Uterus (tissue), 4 donors: ENCODE results near the gene CXCR4. TPM values are rescaled to one million over a fixed set of nuclear protein-coding genes. Genes with fewer than 3 reads are reported as not detected.

Experiments used
- DNase-seq, 2 donors: peaks; one replicate each; pipeline ENCODE4 v3.0.0-alpha.2; 2019 to 2020
- H3K27ac ChIP-seq, 2 donors: fragments of 200-600 bp; sonication (generic); 1 replicate in 1 of 2; 2 replicates in 1 of 2; pipeline ENCODE4 v1.5.1; 2016 to 2018
- H3K27me3 ChIP-seq, 2 donors: fragments of 200-600 bp; sonication (generic); one replicate each; pipeline ENCODE4 v1.5.1; 2018 to 2019; ENCODE audit warnings: control low read depth in 1 of 2
- H3K36me3 ChIP-seq, 2 donors: fragments of 200-600 bp; sonication (generic); one replicate each; pipeline ENCODE4 v1.5.1; 2019; ENCODE audit warnings: control low read depth in 1 of 2
- H3K4me1 ChIP-seq, 2 donors: fragments of 200-600 bp; sonication (generic); one replicate each; pipeline ENCODE4 v1.5.1; 2018 to 2019; ENCODE audit warnings: control low read depth in 1 of 2
- H3K4me3 ChIP-seq, 2 donors: fragments of 200-600 bp; sonication (generic); 1 replicate in 1 of 2; 2 replicates in 1 of 2; pipeline ENCODE4 v1.5.1; 2018 to 2019; ENCODE audit warnings: mild to moderate bottlenecking in 1 of 2
- H3K9me3 ChIP-seq, 2 donors: fragments of 200-600 bp; sonication (generic); one replicate each; pipeline ENCODE4 v1.5.1; 2019; ENCODE audit warnings: control low read depth in 1 of 2
- CTCF ChIP-seq, 4 experiments: fragments of 200-600 bp in 2 of 4; fragments of 450-650 bp in 2 of 4; sonication (generic) in 2 of 4; IDR thresholded peaks; one replicate each; pipeline ENCODE4 v1.5.1; 2016 to 2019; ENCODE audit warnings: antibody characterized with exemption in 4 of 4, mild to moderate bottlenecking in 2 of 4, moderate library complexity in 1 of 4
- POLR2A ChIP-seq, 2 donors: fragments of 450-650 bp; IDR thresholded peaks; one replicate each; pipeline ENCODE4 v1.6.1; 2016; ENCODE audit warnings: antibody characterized with exemption in 2 of 2, mild to moderate bottlenecking in 1 of 2, moderate library complexity in 1 of 2
- intact Hi-C: fragments of 100-400 bp; cut with DNase I; formaldehyde crosslinking; loops from one replicate; pipeline ENCODE4 v1.15.1; 2023; ENCODE audit warnings: low total_unique reads
- total RNA-seq, 4 donors: library from RNA; depleted of rRNA in 3 of 4; stranded (reverse); fragments of >200 nt in 3 of 4; gene quantifications; one replicate each; pipeline versions ENCODE4 v1.1.0 to v1.2.4, GENCODE V29; 2014 to 2023
- donor health status: DM: yes; HTN: yes; CAD: no.

The CXCR4 gene
- total RNA-seq, 4 donors from 2014 or later, result 2.6 to 39.5 (median 19.7) TPM

GRCh38 chr2:136151021-136151971 lies 33.3 kb upstream of the CXCR4 start:
- no peaks in the 10 kb centered on the region for H3K4me1 ChIP-seq
- no peak overlapping the region for H3K27ac ChIP-seq
- H3K36me3 ChIP-seq, result no peaks in the 10 kb centered on the region
- no peak for DNase-seq
- H3K27me3 ChIP-seq, result no peaks in the 10 kb centered on the region
- intact Hi-C loops, result no loop called here
- H3K4me3 ChIP-seq, result no peak overlapping the region
- TF ChIP-seq POLR2A (IDR thresholded peaks at IDR 0.05), result no peak
- no peak for TF ChIP-seq CTCF (IDR thresholded peaks at IDR 0.05)
- H3K9me3 ChIP-seq, result no peaks in the 10 kb centered on the region

- Histone ChIP-seq H3K9me3 (no peaks in the 10 kb centered on the region), H3K4me3 (no peak overlapping the region), H3K4me1 (no peaks in the 10 kb centered on the region), H3K36me3 (no peaks in the 10 kb centered on the region), H3K27me3 (no peaks in the 10 kb centered on the region), H3K27ac (no peak overlapping the region)
- DNase-seq, result no peak
- TF ChIP-seq CTCF (IDR thresholded peaks at IDR 0.05), result no peak
- no peak for TF ChIP-seq POLR2A (IDR thresholded peaks at IDR 0.05)
- intact Hi-C loops, result no loop called here
Measured at GRCh38 chr2:136149011-136149410, 31.1 kb upstream of the CXCR4 start.

- TF ChIP-seq CTCF (IDR thresholded peaks at IDR 0.05) (no peak), POLR2A (IDR thresholded peaks at IDR 0.05) (no peak)
- Histone ChIP-seq H3K27me3 (no peaks in the 10 kb centered on the region), H3K4me1 (no peaks in the 10 kb centered on the region), H3K9me3 (no peaks in the 10 kb centered on the region), H3K27ac (no peak overlapping the region), H3K36me3 (no peaks in the 10 kb centered on the region), H3K4me3 (no peak overlapping the region)
- no peak for DNase-seq
- intact Hi-C loops, result no loop called here
Measured at GRCh38 chr2:136146564-136146963, 28.6 kb upstream of the CXCR4 start.

GRCh38 chr2:136143603-136144451 lies 25.9 kb upstream of the CXCR4 start:
- no peaks in the 10 kb centered on the region for H3K36me3 ChIP-seq
- intact Hi-C loops, result no loop called here

More at GRCh38 chr2:136143603-136144451, 25.9 kb upstream of the CXCR4 start:
- Histone ChIP-seq H3K4me1 (no peaks in the 10 kb centered on the region), H3K9me3 (no peaks in the 10 kb centered on the region), H3K4me3 (no peak overlapping the region), H3K27ac (no peak overlapping the region), H3K27me3 (no peaks in the 10 kb centered on the region)
- TF ChIP-seq CTCF (IDR thresholded peaks at IDR 0.05), result no peak
- no peak for TF ChIP-seq POLR2A (IDR thresholded peaks at IDR 0.05)
- no peak for DNase-seq
